Superior temporal gyrus (tissue), 1 donor: ENCODE data around the gene CRYL1.

Source experiments
- DNase-seq: peaks from one replicate; pipeline ENCODE4 v3.0.0-alpha.2; 2016; ENCODE audit errors: extremely low spot score

CRYL1 gene

GRCh38 chr13:20399961-20400360, 125.7 kb downstream of the CRYL1 start:
- no peak for DNase-seq

- DNase-seq = no peak
These were observed 126.1 kb downstream of the CRYL1 start for GRCh38 chr13:20399515-20399914.

GRCh38 chr13:20398459-20398858, 127.2 kb downstream of the CRYL1 start:
- no peak for DNase-seq

DNA sequence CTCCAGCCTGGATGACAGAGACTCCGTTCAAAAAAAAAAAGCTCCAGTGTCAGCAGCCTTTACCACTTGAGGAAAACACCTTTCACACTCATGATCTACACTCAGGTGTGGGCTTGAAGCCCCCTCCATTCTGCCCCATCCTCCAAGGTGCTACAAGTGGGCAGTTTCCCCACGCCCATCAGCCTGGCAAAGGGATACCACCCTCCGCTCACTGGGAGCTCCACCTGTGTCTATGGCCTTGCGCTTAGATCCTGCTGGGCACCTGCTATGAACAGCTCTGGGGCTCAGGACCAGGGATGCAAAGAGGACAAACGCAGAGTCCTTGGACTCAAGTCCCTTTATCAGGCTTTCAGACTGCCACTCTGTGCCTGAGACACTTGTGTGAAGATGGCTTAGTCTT, 127.8 kb downstream of the CRYL1 start:
- DNase-seq = no peak

GRCh38 chr13:20395061-20395916, 130.4 kb downstream of the CRYL1 start:
- DNase-seq = no peak

DNA sequence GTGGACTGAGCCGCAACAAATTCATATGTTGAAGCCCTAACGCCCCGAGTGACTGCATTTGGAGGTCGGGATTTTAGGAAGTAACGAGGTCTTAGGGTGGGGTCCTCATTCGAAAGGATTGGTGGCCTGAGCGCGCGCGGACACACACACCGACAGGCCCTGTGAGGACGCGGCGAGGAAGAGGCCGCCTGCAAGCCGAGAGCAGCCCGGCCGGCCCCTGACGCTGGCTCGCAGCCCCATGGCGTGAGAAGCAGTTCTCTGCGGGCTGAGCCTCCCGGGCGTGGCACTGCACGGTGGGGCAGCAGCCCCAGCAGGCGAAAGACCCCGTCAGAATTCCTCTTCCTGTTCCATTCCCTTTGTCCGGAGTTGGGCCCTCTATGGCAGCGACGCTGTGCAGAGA, 131.2 kb downstream of the CRYL1 start:
- DNase-seq = no peak

GRCh38 chr13:20394169-20394501, 131.5 kb downstream of the CRYL1 start:
- no peak for DNase-seq

- no peak for DNase-seq
These were observed 132.1 kb downstream of the CRYL1 start for GRCh38 chr13:20393273-20394168.

- DNase-seq = no peak
These were observed 133.1 kb downstream of the CRYL1 start for GRCh38 chr13:20392530-20392929.

- DNase-seq = no peak
These were observed 133.8 kb downstream of the CRYL1 start for GRCh38 chr13:20391597-20392452.

GRCh38 chr13:20390526-20391175, 135.0 kb downstream of the CRYL1 start:
- DNase-seq = no peak

- no peak for DNase-seq
These were observed 135.7 kb downstream of the CRYL1 start for GRCh38 chr13:20389696-20390525.

DNA sequence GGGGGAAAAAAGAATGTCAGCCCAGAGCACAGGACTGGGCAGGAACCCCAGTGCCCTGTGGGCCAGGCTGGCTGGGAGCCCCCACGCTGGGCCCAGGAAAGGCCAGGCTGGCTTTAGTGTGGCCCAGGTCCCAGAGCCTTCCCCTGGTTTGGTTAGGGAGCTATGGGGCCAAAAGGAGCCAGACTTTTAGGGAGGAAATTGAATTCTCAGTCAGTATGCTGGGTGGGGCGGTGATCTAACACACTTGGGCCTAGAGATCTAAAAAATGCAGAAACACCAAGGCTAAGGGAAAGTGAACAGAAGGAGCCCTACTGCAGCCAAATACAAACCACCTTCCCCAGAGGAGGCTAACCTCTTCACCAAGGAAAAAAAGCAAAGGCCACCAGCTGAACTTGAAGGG, 137.5 kb downstream of the CRYL1 start:
- DNase-seq = no peak

- no peak for DNase-seq
These were observed 138.2 kb downstream of the CRYL1 start for GRCh38 chr13:20387441-20387971.

DNA sequence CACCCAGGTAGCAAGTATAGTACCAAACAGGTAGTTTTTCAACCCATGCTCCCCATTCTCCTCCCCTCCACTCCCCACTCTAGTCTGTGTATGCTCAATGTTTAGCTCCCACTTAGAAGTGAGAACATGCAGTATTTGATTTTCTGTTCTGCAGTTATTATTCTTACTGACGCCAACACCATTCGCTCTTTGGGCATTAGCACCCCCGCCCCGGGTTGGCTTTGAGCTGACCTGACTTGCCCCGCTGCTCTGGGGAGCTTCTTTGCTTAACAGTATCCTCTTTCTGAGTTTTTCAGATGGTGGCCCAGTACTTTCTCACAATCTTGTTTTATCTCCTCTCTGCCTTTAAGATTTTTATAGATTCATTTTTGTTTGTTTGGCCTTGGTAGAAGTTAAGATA, 138.7 kb downstream of the CRYL1 start:
- no peak for DNase-seq

DNA sequence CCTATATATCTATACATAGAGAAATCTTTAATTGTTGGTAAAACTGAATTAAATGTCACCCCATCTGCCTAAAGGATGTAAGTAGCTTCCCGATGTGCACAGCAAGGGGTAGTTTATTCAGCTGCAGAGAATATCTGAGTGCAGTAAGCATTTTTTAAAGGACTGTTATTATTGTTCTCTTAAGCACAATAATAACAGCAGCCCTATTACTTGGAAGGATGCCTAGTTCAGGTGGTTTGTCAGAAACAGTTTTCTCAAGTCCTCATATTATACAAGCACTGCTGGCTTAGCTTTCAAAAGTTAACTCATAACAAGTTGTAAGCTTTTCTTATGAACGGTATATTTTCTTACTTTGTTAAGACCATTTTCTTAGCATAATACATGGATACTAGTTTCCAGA, 142.6 kb downstream of the CRYL1 start:
- DNase-seq = no peak

- no peak for DNase-seq
These were observed 144.3 kb downstream of the CRYL1 start for GRCh38 chr13:20381401-20381800.

DNA sequence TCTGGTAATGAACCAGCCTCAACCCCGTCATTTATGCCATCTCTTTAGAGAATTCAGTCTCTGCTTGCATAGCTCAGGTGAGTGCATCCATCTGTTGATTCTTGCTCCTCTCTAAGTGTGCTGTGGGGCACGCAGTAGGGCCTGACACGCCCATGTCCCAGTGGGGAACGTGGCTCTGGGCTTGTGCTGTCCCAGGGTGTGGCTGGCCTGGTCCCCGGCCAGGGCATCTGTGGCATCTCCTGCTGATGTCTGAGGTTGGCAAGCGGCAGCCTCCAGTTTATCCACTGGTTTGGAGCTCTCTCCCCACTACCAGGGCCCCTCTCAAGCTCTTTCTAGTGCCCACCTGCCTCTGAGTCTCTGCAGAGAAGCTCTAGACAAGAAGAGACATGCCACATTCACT, 146.9 kb downstream of the CRYL1 start:
- no peak for DNase-seq

GRCh38 chr13:20377720-20378119, 147.9 kb downstream of the CRYL1 start:
- no peak for DNase-seq

- no peak for DNase-seq
These were observed 149.8 kb downstream of the CRYL1 start for GRCh38 chr13:20375871-20376270.
